GM12874 (cell line): ENCODE results near the gene MBD3L3.
"Not testable (repeated sequence)": the region's sequence is repeated elsewhere in the genome, so short reads cannot be mapped to it uniquely, and the experiment has no call there.

Source experiments
- CTCF ChIP-seq: IDR thresholded peaks from 2 replicates; pipeline ENCODE4 v1.5.1; 2011; ENCODE audit warnings: low read depth, mild to moderate bottlenecking, control low read depth, low read length, moderate library complexity; ENCODE audit not compliant: insufficient read depth

Gene MBD3L3

GRCh38 chr19:7058576-7058975, at the start of gene MBD3L3:
Gene MBD3L3, minus strand, starts transcription at chr19:7058676. Its CDS starts 71 bp downstream, at chr19:7058605.
- TF ChIP-seq CTCF, result not testable (repeated sequence)

GRCh38 chr19:7106711-7107657, 48.5 kb upstream of the MBD3L3 start:
- TF ChIP-seq CTCF, result no peak

GRCh38 chr19:7104747-7105447, 46.4 kb upstream of the MBD3L3 start:
- no peak for TF ChIP-seq CTCF

GRCh38 chr19:7101498-7102253, 43.2 kb upstream of the MBD3L3 start:
- no peak for TF ChIP-seq CTCF

- TF ChIP-seq CTCF, result no peak
Observed at GRCh38 chr19:7099597-7099921, 41.1 kb upstream of the MBD3L3 start.

- TF ChIP-seq CTCF, result no peak
Observed at GRCh38 chr19:7098701-7099596, 40.5 kb upstream of the MBD3L3 start.
